ENCODE results near the gene TAPBP. TPM values are rescaled to one million over a fixed set of nuclear protein-coding genes. Genes with fewer than 3 reads are reported as not detected.
"Not testable (repeated sequence)": the region's sequence is repeated elsewhere in the genome, so short reads cannot be mapped to it uniquely, and the experiment has no call there.

TAPBP gene
- total RNA-seq, 3 donors from 2014 or later, result 38.6 to 67.8 (median 43.6) TPM

- TF ChIP-seq CTCF (IDR thresholded peaks at IDR 0.05) (no peak), POLR2A (IDR thresholded peaks at IDR 0.05) (no peak)
- no peaks in the 10 kb centered on the region for H3K36me3 ChIP-seq
- intact Hi-C loops (cut with DNase I; ENCODE audit: low total_unique reads), result no loop called here
- peaks cover 3 to 6% of the 10 kb centered on the region in 2 donors for H3K4me1 ChIP-seq
- H3K9me3 ChIP-seq, result no peaks in the 10 kb centered on the region
- peak overlapping the region in 1 of 3 donors; percentile 81 for H3K4me3 ChIP-seq
- DNase-seq (ENCODE audit: low spot score in 2 of 2), result no peak
- no peaks in the 10 kb centered on the region for H3K27me3 ChIP-seq
- no peak overlapping the region for H3K27ac ChIP-seq
These were observed 26.6 kb downstream of the TAPBP start for GRCh38 chr6:33286946-33287914.

GRCh38 chr6:33285214-33285613 is 28.7 kb downstream of the TAPBP start:
- H3K4me1 ChIP-seq; H3K27me3 ChIP-seq; intact Hi-C loops (cut with DNase I; ENCODE audit: low total_unique reads); DNase-seq (ENCODE audit: low spot score in 2 of 2); H3K27ac ChIP-seq; H3K9me3 ChIP-seq; H3K36me3 ChIP-seq; H3K4me3 ChIP-seq: not testable (repeated sequence)

- Histone ChIP-seq H3K9me3 (no peaks in the 10 kb centered on the region), H3K36me3 (no peaks in the 10 kb centered on the region), H3K4me3 (no peak overlapping the region), H3K4me1 (peaks cover 0 to 11% of the 10 kb centered on the region in 2 donors), H3K27ac (no peak overlapping the region), H3K27me3 (no peaks in the 10 kb centered on the region)
- TF ChIP-seq POLR2A (IDR thresholded peaks at IDR 0.05), result no peak
- no peak for TF ChIP-seq POLR2AphosphoS5 (IDR thresholded peaks at IDR 0.05)
- TF ChIP-seq CTCF (IDR thresholded peaks at IDR 0.05), result no peak
- intact Hi-C loops (cut with DNase I; ENCODE audit: low total_unique reads), result no loop called here
- DNase-seq (ENCODE audit: low spot score in 2 of 2), result no peak
These were observed 33.3 kb downstream of the TAPBP start for GRCh38 chr6:33280539-33280938.

GRCh38 chr6:33279971-33280511 is 33.8 kb downstream of the TAPBP start:
- Histone ChIP-seq H3K9me3 (no peaks in the 10 kb centered on the region), H3K27ac (no peak overlapping the region), H3K4me3 (no peak overlapping the region), H3K27me3 (no peaks in the 10 kb centered on the region), H3K36me3 (no peaks in the 10 kb centered on the region), H3K4me1 (peaks cover 0 to 16% of the 10 kb centered on the region in 2 donors)
- intact Hi-C loops (cut with DNase I; ENCODE audit: low total_unique reads), result no loop called here
- DNase-seq (ENCODE audit: low spot score in 2 of 2), result no peak
- TF ChIP-seq CTCF (IDR thresholded peaks at IDR 0.05) (peak in 2 of 3 donors; percentile 37 to 39), POLR2AphosphoS5 (IDR thresholded peaks at IDR 0.05) (no peak)

GRCh38 chr6:33279257-33279695 is 34.6 kb downstream of the TAPBP start:
- intact Hi-C loops (cut with DNase I; ENCODE audit: low total_unique reads), result no loop called here
- Histone ChIP-seq H3K27ac (no peak overlapping the region), H3K4me3 (no peak overlapping the region), H3K9me3 (no peaks in the 10 kb centered on the region), H3K36me3 (no peaks in the 10 kb centered on the region), H3K4me1 (peaks cover 0 to 22% of the 10 kb centered on the region in 2 donors), H3K27me3 (no peaks in the 10 kb centered on the region)
- no peak for TF ChIP-seq CTCF (IDR thresholded peaks at IDR 0.05)
- no peak for TF ChIP-seq POLR2AphosphoS5 (IDR thresholded peaks at IDR 0.05)
- no peak for TF ChIP-seq POLR2A (IDR thresholded peaks at IDR 0.05)
- DNase-seq (ENCODE audit: low spot score in 2 of 2), result no peak

Data from breast epithelium (tissue), 4 donors.